ENCODE results near the gene ADCY3.

Gene ADCY3

DNA sequence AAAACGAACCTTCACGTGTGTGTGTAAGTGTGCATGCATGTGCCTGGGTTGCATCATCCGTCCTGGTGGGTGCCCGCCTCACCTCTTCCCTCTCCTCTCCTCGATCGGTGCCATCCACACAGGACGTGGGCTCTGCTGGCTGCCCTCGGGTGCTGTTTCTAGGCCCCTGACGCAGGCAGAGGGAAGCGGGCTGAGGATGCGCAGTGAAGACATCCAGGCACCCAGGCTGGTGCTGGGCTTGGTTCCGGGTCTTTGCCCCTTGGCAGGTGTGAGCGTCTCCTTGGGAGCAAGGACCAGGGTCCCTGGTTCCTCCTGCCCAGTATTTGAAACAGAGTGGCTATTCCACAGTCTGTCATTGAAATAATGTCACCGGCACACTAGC lies 6.2 kb upstream of the ADCY3 start:
- DNase-seq (ENCODE audit: low spot score), result no peak

DNA sequence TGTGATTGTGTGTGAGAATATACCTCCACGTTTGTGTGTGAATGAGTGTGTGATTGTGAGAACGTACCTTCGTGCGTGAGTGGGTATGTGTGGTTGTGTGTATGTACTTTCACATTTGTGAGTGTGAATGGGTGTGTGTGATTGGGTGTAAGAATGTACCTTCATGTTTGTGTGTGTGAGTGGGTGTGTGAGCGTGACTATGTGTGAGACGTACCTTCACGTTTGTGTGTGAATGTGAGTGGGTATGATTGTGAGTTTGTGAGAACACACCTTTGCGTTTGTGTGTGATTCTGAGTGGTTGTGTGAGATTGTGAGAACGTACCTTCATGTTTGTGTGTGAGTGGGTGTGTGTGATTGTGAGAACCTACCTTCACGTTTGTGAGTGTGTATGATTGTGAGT lies 5.8 kb upstream of the ADCY3 start:
- DNase-seq (ENCODE audit: low spot score), result no peak

DNA sequence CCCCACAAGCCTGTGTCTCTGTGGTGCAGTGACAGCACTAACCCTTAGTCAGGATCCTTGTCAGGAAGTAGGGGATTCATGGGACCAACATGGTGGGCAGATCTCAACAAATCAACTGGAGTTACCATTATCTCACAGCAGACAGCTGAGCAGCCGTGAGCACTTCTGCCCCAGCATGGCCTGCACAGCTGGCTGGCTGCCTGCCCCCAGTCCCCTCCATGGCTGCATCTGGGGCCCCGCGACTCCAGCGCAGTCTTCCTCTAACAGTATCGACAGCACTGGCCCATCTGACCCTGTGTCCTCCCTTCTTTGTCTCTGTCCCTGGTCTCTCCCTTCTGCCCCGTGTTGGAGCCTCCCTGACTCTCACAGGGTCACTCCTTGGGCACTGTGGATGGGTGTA lies 4.7 kb upstream of the ADCY3 start:
- DNase-seq (ENCODE audit: low spot score), result no peak

DNA sequence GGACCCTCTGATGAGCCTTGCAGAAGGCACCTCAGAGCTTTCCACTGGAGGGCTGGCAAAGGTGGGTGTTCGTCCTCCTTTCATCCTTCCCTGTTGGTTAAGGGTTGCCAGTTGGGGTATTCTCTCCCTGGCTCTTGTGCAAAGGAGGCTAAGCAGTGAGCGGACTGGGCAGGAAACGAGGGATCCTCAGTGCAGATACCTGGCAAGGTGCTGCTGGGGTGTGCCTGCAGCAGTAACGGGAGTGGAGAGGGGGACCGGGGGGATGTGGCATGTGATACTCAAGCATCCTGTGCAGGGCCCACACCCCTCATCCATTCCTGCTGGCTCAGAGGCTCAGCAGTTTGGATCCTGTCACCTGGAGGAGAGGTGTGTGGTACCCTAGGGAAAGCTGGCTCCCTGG lies 4.2 kb upstream of the ADCY3 start:
- no peak for DNase-seq (ENCODE audit: low spot score)

DNA sequence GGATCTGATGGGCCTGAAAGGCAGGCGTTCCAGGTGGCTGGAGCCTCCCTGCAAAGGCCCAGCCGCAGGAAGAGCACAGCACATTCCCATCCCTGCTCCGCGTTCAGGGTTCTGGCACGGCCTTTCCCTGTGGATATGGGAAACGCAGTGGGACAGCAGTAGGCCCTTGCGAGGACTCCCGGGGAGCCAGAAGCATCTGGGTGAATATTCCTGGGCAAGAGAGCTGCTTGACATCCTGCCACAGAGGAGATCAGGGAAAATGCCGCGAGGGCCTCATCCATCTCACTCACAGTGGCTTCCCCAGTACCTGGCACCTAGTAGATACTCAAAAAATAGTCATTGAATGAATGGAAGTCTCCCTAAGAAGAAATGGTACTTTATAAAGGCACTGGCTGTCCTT lies 3.1 kb upstream of the ADCY3 start:
- DNase-seq (ENCODE audit: low spot score), result no peak

DNA sequence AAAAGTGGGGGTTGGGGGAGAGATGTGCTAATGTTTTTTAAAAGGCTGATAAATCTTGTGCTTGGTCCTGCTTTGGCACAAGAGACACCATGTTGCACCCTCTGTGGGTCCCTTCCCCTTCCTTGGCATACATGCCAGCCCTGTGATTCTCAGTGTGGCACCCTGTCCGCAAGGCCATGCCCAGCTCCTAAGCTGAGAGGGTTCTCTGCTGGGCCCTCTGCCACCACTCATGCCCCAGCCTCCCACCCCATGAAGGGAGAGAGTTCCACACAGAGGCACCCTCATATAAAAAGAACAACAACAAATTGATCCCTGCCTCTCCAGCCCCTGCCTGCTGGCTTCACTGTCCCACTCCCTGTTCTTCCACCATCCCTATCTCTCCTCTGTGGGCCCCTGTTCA lies 2.5 kb upstream of the ADCY3 start:
- no peak for DNase-seq (ENCODE audit: low spot score)

DNA sequence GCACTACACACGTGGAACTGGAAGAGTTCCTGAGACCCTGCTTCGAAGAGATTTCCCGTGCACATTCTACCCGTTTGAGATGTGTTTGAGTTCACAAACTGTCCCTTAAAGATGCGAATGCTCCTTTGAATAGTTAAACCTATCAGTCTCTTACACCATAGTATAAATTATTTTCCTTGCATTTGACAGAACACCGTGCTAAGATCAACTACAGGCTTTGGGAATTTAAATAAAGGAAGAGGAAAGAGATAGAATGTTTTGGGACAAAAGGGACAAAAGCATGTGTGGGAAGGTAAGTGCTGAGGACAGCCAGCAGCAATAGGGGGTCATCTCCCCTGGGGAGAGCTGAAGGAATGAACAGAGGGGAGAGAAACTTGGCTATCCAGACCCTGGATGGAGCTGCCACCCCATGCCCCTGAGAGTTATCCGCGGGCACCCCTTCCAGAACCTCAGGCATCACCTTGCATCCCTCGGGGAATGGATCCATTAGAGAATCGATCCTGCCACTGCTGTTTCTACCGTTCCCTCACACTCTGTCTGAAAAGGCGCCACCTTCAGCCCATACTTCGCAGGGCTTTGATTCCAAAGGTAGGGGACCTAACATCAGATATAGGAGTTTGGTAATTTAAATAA lies 888 bp upstream of the ADCY3 start:
- DNase-seq (ENCODE audit: low spot score), result no peak

DNA sequence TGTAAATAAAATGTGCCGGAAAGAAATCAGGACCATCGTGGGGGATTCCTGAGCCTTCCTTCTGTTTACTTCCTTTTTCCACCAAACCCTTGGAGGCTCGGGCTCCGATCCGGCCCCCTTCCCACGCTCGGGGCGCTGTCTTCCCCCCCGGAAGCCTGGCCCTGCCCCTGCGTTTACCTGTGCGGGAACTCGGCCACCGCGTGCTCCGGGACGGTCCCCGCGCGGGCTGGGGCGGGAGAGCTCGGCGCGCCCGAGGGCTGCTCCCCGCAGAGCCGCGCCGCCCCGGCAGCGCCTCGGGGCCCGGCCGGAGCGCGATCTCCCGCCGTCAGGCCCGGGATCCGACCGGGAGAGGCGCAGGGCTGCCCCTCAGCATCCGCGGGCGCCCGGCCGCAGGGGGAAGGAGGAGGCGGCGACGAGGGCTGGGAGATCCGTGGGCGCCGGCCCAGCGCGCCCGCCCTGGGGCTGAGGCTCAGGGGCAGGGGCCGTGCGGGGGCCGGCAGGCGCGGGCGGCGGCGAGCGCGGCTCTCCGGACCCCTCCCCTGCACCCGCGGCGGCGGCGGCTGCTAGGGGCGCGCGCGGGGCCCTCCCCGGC lies 435 bp downstream of the ADCY3 start:
- no peak for DNase-seq (ENCODE audit: low spot score)

DNA sequence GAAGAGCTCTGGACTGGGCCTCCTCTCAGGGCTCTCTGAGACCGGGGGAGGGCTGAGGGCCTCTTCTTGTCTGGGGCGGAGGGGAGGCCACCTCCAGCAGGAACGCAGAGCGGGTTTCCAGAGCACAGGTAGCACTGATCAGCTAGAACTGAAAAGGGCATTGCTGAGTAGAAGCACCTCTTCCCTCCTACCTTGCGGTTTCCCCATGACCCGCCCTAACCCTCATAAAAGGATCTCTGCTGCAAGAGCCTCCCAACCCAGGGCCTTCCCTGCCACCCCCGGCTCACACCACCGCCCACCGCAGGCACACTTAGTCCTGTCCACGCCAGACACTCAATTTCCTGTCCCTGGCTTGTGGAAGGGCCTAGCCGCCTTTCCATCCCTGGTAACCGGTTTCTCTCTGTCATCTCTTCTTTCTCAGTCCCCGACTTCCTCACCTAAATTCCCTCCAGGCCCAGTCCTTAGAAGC lies 966 bp downstream of the ADCY3 start:
- no peak for DNase-seq (ENCODE audit: low spot score)

DNA sequence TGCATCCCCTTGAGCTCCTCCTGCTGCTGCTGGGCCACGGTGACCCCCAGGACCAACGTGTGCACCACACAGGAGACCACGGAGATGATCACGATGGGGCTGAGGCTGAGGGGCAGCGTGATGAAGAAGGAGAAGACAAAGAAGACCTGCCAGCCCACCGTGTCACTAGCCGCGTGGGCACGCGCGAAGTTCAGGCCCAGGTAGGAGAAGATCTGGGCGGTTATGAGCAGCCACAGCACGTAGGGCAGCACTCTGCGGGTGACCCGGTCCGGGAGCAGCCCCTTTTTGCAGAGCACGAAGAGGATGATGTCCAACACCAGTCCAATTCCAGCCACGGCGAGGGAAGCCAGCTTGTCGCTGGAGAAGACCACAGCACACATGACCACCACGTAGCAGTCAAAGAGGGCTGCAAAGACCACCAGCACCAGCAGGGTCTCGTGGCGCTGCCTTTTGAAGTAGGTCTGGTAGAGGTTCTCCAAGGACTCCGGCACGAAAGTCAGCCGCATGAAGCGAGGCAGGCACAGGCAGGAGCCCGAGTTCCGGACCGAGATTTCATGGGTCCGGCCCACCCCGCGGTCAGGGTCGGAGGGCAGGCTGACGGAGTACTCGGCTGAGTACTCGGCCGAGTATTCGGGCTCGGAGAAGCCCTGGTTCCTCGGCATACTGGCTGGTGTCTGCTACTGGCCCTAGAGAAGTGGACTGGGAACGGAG lies 1.6 kb downstream of the ADCY3 start:
- no peak for DNase-seq (ENCODE audit: low spot score)

DNA sequence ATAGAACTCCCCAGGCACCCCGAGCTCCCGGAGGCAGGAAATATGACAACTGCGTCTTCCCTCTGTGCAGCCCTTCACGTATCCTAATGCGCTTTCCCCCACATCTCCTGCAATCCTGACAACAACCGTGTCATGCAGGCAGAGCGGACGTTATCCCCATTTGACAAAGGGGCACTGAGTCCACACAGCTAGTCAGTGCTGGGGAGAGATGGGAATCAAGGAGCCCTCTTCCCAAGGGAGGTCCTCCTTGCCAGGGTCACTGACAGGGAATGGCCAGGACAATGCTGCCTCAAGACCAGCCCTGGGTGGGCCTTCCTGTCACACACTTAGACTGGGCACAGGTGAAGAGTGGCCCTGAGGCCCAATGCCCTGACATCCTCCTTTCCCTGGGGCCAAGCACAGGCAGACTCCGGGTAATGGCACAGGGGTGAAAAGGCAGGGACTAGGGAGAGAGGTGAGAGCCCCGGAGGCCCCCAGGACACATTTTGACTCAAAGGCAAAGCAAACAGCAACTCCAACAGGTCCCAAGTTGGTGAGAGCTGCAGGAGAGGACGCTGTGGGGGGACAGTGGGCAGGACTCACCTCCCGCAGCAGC lies 2.2 kb downstream of the ADCY3 start:
- DNase-seq (ENCODE audit: low spot score), result no peak

DNA sequence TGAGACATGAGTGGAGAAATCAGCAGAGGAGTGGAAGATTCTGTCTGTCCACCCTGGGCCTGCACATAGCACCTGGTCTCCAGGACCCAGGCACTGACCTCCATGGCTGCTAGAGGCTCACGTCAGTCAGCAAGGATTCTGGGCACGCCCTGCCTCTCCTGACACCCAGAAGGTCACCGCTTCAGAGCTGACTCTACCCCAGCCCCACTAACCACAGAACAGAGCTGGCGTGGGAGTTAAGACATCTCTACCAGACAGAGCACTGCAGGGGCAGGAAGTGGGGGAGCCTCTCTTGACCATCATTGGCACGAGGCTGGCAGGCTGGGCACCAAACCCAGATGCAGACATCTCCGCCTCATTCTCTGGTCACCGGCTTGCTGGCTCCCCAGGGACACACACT lies 3.0 kb downstream of the ADCY3 start:
- DNase-seq (ENCODE audit: low spot score), result no peak

DNA sequence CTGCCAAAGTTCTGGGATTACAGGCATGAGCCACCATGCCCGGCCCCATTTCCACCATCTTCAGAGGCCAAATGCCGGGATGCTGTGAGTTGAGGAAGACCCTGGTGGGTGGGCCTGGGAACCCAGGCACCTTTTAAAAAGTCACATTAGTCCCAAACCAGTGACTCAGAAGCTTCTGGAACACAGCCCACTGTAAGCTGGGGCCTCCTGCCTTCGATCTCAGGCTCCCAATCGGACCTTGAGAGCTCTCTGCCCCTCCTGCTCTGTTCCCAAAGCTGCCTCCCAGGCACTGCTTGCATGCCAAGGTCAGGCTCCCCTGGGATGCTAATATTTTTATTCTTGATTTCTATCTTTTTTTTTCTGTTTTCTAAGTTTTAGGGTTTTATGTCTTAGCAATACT lies 4.2 kb downstream of the ADCY3 start:
- DNase-seq (ENCODE audit: low spot score), result no peak

DNA sequence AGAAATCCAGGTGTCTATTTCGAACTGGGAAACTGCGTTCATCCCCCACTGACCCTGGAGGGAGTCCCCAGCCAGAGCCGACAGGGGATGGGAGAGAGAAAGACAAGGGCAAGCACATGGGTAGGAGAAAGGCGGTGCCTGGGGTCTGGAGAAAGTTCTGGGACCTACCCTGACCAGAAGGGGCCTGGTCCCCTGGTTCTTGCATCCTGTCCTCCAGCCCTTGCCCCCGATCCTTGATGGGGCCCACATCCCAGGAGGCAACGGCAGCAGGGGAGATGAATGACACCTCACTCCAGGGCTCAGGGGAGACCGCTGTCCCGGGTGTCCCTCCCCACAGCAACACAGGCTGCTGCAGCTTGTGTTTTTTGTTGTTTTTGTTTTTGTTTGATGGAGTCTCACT lies 4.9 kb downstream of the ADCY3 start:
- DNase-seq (ENCODE audit: low spot score), result no peak

DNA sequence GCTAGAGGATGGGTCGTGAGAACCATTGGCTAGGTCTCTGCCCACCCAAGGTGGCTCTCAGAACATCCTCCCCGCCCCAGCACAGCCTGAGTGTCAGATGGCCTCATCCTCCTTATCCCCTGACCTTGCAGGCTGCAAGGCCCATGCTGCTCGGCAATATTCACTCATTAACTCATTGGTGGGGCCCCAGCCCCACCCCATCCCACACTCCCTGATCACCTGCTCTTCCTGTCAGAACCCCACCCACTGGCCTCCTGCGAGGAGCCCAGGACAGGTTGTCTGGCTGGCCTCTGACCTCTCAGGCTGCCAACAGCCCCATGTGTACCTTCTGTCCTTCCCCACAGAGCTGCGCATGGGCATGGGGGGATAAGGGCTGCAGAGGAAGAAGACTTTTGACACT lies 5.3 kb downstream of the ADCY3 start:
- no peak for DNase-seq (ENCODE audit: low spot score)

DNA sequence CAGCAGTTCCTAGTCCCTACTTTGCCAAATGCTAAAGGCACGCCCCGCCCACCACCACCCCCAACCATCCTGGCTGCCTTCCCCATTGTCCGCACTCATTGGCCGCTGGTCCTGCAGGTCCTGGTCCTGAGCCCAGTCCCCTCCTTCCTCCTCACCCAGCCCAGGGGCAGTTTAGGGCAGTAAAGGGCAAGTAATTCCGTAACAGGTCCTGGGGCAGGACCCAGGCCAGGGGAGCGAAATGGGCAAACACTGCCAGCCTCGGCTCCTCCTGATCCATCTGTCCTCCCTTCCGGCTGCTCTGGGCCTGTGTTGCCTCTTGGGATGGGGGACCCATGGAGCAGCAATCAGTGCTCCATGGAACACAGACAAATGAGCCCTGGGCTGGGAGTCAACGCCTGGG lies 6.1 kb downstream of the ADCY3 start:
- no peak for DNase-seq (ENCODE audit: low spot score)

DNA sequence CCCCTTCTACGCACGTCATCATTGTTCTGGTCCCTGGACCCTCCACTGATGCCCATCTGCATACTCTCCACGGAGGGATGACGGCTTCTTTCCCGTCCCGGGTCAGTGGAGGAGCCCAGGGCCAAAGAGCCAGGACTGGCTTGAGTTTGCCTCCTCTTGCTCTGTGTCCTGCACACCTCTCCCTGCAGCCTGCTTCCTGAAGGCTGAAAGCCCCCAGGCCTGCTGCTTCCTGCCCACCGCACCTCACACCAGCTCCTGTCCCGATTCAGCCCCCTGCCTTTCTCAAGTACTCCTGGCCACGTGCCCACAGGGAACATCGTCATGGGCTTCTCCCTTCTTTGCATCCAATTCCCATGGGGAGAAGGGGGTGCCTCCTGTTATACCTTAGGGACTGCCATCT lies 7.1 kb downstream of the ADCY3 start:
- DNase-seq (ENCODE audit: low spot score), result no peak

DNA sequence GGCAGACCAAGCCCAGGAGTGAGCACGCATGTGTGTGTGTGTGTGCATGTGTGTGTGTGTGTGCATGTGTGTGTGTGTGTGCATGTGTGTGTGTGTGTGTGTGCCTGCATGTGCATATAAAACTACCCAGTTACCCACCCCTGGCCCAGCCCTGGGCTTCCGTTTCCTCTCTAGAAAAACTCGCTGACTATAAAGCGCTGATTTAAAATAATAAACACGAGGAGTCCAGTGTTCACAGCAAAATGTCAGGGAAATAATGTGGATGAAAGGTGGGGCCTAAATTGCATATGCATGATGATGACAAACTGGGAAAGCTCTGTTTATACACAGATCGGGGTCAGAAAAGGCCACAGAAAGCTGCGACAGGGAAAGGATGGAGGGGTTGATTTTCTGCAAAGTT lies 7.5 kb downstream of the ADCY3 start:
- no peak for DNase-seq (ENCODE audit: low spot score)

DNA sequence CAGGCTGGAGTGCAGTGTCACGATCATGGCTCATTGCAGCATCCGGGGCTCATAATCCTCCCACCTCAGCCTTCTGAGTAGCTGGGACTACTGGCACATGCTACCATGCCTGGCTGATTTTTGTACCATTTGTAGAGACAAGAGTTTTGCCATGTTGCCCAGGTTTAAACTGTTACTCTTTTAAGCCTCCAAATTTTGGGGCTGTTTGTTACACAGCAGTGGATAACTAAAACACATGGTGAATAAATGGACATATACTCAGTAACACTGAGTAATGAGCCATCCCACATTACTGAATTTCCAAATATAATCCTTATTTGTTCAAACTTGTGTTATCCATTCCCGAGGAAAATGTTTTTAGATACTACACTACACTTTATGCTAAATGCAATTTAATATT lies 9.8 kb downstream of the ADCY3 start:
- DNase-seq (ENCODE audit: low spot score), result no peak

DNA sequence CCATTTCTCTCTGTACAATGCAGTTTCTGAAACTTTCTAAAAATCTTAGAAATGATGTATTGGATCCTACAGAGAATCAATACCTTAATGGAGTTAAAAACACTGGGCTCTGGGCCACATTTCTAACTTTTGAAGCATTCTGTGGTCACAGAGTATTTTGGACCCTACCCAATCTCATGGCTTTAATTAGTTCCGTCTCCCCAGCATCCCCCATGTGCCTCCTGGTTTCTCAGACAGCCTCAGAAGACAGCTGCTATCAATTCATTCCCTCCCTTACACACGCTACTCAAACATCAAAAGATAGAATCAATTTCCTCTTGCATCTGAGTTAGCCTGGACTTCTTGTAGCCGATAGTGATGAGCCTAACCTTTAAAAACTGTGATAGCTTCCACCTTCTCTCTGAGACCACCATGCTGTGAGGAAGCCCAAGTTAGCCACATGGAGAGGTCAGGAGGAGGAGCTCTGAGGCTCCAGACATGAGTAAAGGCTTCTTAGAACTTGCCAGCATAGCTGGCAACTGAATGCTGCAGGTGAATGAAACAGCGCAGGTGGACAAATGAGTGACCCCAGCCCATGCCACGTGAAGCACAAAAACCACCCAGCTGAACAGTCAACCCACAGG lies 10.4 kb downstream of the ADCY3 start:
- no peak for DNase-seq (ENCODE audit: low spot score)

DNA sequence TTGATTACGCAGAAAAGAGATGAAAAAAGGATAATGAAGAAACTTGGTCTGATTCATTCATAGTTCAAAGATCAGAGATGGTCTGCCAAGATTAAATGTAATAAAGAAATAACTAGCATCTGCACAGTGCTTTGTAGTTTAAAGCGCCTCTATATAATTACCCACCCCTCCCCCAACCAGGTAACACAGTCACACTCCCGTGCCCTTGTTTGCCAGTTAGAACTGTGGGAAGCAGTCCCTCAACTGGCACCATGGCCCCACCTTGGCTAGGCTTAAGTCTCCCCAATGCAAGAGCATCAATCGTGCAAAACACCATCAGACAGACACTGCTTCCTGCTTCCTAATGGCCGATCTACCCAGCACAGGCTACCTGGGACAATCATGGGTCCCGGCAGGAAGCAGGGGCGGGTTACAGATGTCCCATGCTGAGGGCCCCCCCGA lies 11.6 kb downstream of the ADCY3 start:
- no peak for DNase-seq (ENCODE audit: low spot score)

DNA sequence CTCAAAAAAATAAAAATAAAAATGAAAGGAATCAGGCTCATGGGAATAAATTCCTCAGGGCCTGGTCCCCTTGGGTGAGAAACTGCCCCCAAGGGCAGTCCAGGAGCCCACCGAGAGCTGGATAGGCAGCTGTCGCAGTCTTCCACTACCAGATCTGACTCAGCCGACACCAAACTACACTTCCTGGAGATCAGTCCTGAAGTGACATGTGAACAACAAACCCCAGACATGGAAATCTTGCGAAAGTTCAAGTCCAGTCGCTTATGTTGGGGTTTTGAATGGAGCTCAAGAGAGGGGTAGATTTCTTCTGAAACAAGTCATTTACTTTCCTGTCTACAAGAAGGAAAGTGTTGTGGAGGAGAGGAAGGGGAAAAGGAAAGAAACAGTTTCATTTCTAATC lies 12.9 kb downstream of the ADCY3 start:
- DNase-seq (ENCODE audit: low spot score), result no peak

All from SK-N-DZ (cell line).